Tibial nerve (tissue), 4 donors: Measurements from ENCODE around the gene LRBA. TPM values are rescaled to one million over a fixed set of nuclear protein-coding genes. Genes with fewer than 3 reads are reported as not detected.

Experiments
- DNase-seq, 2 donors: peaks; one replicate each; pipeline ENCODE4 v3.0.0-alpha.2; 2019; ENCODE audit warnings: low spot score in 2 of 2
- H3K27ac ChIP-seq, 4 donors: fragments of 200-600 bp; sonication (generic) in 3 of 4; one replicate each; pipeline ENCODE4 v1.5.1; 2017 to 2019; ENCODE audit warnings: mild to moderate bottlenecking in 1 of 4
- H3K27me3 ChIP-seq, 2 donors: fragments of 200-600 bp; sonication (generic) in 1 of 2; one replicate each; pipeline versions ENCODE4 v1.5.1 to v1.6.0; 2017 to 2019
- H3K36me3 ChIP-seq, 3 donors: fragments of 200-600 bp; sonication (generic); one replicate each; pipeline ENCODE4 v1.5.1; 2018 to 2019
- H3K4me1 ChIP-seq, 4 donors: fragments of 200-600 bp; sonication (generic) in 3 of 4; one replicate each; pipeline ENCODE4 v1.5.1; 2017 to 2019
- H3K4me3 ChIP-seq, 4 donors: fragments of 200-600 bp; sonication (generic) in 3 of 4; one replicate each; pipeline ENCODE4 v1.5.1; 2017 to 2019; ENCODE audit warnings: mild to moderate bottlenecking in 1 of 4, moderate library complexity in 1 of 4
- H3K9me3 ChIP-seq, 4 donors: fragments of 200-600 bp; sonication (generic) in 3 of 4; one replicate each; pipeline ENCODE4 v1.5.1; 2017 to 2019
- CTCF ChIP-seq, 5 experiments: fragments of 200-600 bp in 3 of 5; fragments of 450-650 bp in 2 of 5; sonication (generic) in 3 of 5; IDR thresholded peaks; one replicate each; pipeline ENCODE4 v1.5.1; 2016 to 2019; ENCODE audit warnings: antibody characterized with exemption in 5 of 5, mild to moderate bottlenecking in 3 of 5, moderate library complexity in 2 of 5
- EP300 ChIP-seq, 2 donors: sonication (generic); formaldehyde crosslinking; IDR thresholded peaks; one replicate each; pipeline ENCODE4 v1.6.1; 2017; ENCODE audit warnings: antibody characterized with exemption in 2 of 2, mild to moderate bottlenecking in 1 of 2
- POLR2A ChIP-seq, 2 donors: fragments of 450-650 bp; IDR thresholded peaks; one replicate each; pipeline ENCODE4 v1.6.1; 2017; ENCODE audit warnings: antibody characterized with exemption in 2 of 2, mild to moderate bottlenecking in 2 of 2, moderate library complexity in 2 of 2
- WGBS, 2 donors: methylation state at CpG; one replicate each; pipeline ENCODE4 v1.1.5; 2018; 5-methylcytosine and 5-hydroxymethylcytosine counted together
- total RNA-seq, 4 donors: library from RNA; depleted of rRNA; stranded (reverse); fragments of >200 nt; gene quantifications; one replicate each; pipeline ENCODE4 v1.1.0, GENCODE V29; 2016

LRBA gene
- total RNA-seq, 4 donors from 2014 or later, result 35.4 to 43.1 (median 38.0) TPM

- H3K4me3 ChIP-seq, result no peak overlapping the region
- no peaks in the 10 kb centered on the region for H3K4me1 ChIP-seq
- no peaks in the 10 kb centered on the region for H3K36me3 ChIP-seq
- 51 to 57% methylated on average over 5 of the region's 5 CpGs for WGBS, 2 donors
- H3K27ac ChIP-seq, result no peak overlapping the region
- H3K9me3 ChIP-seq, result no peaks in the 10 kb centered on the region
- no peak for DNase-seq
- no peaks in the 10 kb centered on the region for H3K27me3 ChIP-seq
- TF ChIP-seq CTCF (IDR thresholded peaks at IDR 0.05), result no peak
Measured at GRCh38 chr4:150402871-150403272, 612.2 kb downstream of the LRBA start.

GRCh38 chr4:150401083-150401687, 613.9 kb downstream of the LRBA start:
- 92 to 96% methylated on average over 7 of the region's 7 CpGs for WGBS, 2 donors
- no peaks in the 10 kb centered on the region for H3K4me1 ChIP-seq

DNA sequence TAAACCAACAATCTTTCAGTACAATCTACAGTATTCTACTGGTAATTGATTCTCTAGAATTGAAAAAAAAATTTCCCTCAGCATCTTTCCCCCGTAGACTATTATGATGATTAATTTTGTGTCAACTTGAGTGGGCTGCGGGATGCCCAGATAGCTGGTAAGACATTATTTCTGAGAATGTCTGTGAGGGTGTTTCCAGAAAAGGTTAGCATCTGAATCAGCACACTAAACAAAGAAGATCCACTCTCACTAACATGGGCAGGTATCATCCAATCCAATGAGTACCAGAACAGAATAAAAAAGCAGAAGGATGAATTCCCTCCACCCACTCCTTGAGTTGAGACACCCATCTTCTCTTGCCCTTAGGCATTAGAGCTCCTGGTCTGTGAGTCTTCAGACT, 619.2 kb downstream of the LRBA start:
- peaks cover 0 to 13% (median 0%) of the 10 kb centered on the region in 4 donors for H3K9me3 ChIP-seq
- WGBS, 2 donors, result 46 to 47% methylated on average over 2 of the region's 2 CpGs
- no peak for TF ChIP-seq POLR2A (IDR thresholded peaks at IDR 0.05)
- TF ChIP-seq EP300 (IDR thresholded peaks at IDR 0.05), result no peak
- no peak for TF ChIP-seq CTCF (IDR thresholded peaks at IDR 0.05)

More at GRCh38 chr4:150401083-150401687, 613.9 kb downstream of the LRBA start:
- H3K36me3 ChIP-seq, result no peaks in the 10 kb centered on the region
- no peaks in the 10 kb centered on the region for H3K9me3 ChIP-seq
- H3K4me3 ChIP-seq, result no peak overlapping the region
- no peak for DNase-seq
- H3K27me3 ChIP-seq, result no peaks in the 10 kb centered on the region
- H3K27ac ChIP-seq, result no peak overlapping the region
- TF ChIP-seq EP300 (IDR thresholded peaks at IDR 0.05) (no peak), CTCF (IDR thresholded peaks at IDR 0.05) (no peak), POLR2A (IDR thresholded peaks at IDR 0.05) (no peak)

DNA sequence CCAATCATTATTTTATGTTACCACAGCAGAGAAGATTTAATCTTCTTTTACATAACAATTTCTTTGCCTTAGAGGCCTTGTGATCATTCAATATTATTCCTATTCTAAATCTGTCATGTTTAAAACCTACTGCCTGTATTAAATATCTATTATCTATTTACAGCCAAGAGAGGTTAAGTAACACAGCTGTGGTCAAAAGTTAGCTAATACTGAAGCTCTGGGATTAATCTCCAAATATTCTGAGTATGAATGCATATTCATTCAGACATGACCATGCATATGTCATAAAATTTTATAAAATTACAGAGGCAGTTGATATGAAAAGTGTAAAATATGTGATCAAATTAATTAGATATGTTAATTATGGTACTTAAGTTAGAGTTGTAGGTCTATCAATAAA, 621.0 kb downstream of the LRBA start:
- Histone ChIP-seq H3K27me3 (no peaks in the 10 kb centered on the region), H3K9me3 (peaks cover 0 to 13% (median 0%) of the 10 kb centered on the region in 4 donors), H3K4me1 (no peaks in the 10 kb centered on the region), H3K4me3 (no peak overlapping the region), H3K27ac (no peak overlapping the region), H3K36me3 (peaks cover 0 to 16% (median 0%) of the 10 kb centered on the region in 3 donors)
- no peak for DNase-seq
- TF ChIP-seq EP300 (IDR thresholded peaks at IDR 0.05) (no peak), POLR2A (IDR thresholded peaks at IDR 0.05) (no peak), CTCF (IDR thresholded peaks at IDR 0.05) (no peak)

More for the DNA sequence above, 619.2 kb downstream of the LRBA start:
- no peaks in the 10 kb centered on the region for H3K4me1 ChIP-seq
- no peaks in the 10 kb centered on the region for H3K27me3 ChIP-seq
- no peak for DNase-seq
- H3K36me3 ChIP-seq, result peaks cover 0 to 16% (median 0%) of the 10 kb centered on the region in 3 donors
- H3K4me3 ChIP-seq, result no peak overlapping the region
- no peak overlapping the region for H3K27ac ChIP-seq

DNA sequence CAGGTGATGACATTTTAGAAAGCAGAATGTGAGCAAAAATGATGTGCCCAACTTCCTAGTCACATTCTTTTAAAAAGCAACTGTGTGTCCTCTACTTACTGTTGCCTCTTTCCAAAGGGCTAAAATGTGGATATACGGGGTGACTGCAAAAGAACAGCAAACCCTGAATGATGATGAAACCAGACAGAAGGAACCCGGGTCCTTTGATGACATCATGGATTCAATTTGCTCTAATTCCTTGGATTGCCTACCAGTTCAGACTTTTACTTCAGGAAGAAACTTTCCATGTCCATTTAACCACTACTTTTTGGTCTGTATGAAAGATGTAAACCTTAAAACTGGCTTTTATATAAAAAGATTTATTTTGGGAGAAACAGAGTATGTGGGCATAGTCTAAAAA, 624.0 kb downstream of the LRBA start:
- DNase-seq, result no peak
- WGBS, 2 donors, result 90 to 98% methylated on average over 2 of the region's 2 CpGs
- H3K4me3 ChIP-seq, result no peak overlapping the region
- peaks cover 0 to 15% (median 0%) of the 10 kb centered on the region in 3 donors for H3K36me3 ChIP-seq
- TF ChIP-seq EP300 (IDR thresholded peaks at IDR 0.05), result no peak
- TF ChIP-seq CTCF (IDR thresholded peaks at IDR 0.05), result no peak
- TF ChIP-seq POLR2A (IDR thresholded peaks at IDR 0.05), result no peak
- peaks cover 0 to 13% (median 0%) of the 10 kb centered on the region in 4 donors for H3K9me3 ChIP-seq
- no peak overlapping the region for H3K27ac ChIP-seq
- H3K4me1 ChIP-seq, result peaks cover 0 to 1% (median 0%) of the 10 kb centered on the region in 4 donors
- H3K27me3 ChIP-seq, result no peaks in the 10 kb centered on the region
